ENCODE results near the gene MRGPRF.
"Not testable (repeated sequence)": the region's sequence is repeated elsewhere in the genome, so short reads cannot be mapped to it uniquely, and the experiment has no call there.

Gene MRGPRF

DNA sequence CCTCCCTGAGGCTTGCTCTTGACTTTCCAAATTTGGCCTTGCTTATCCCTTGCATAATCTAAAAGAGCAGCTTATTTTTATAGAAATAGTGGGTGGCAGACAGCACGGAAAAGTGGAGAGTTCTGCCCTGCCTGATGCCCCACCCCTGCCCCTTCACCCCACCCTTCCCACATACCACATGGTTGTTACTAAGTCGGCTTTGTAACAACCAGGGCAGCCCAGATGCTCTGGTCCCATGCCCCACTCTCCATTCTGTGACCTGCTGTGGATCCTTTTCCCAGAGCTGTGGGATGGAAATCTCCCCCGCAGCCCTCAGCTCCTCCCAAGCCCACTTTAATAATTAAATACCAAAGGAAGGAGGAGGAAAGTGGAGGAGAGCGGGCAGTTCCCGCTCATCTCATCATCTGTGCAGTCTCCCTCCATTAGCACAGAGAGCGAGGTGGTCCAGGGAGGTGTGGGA is 10.9 kb downstream of the MRGPRF start:
- no peak for DNase-seq

- DNase-seq: no peak
Observed at GRCh38 chr11:69001243-69002081, 11.6 kb downstream of the MRGPRF start.

DNA sequence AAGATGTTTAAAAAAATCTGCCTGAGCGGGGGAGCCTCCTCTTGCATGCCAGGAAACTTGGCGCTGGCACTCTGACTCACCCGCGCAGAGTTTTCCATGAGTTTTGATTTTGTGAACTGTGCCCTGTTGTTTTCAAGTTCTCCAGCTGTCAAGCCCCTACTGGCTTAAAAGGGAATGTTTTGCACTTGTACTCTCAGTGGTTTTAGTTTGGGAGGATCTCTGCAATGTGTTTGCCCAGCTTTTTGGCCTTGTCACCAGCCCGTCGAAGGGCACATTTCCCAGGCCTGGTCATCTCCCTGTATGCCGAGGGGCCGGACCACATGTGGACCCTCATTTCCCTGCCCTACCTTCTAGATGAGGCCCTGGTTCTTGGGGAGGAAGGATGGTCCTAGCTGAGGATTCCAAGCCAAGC is 12.2 kb downstream of the MRGPRF start:
- peak; percentile 78 for DNase-seq

- no peak for DNase-seq
Observed at GRCh38 chr11:69000391-69000790, 12.7 kb downstream of the MRGPRF start.

- DNase-seq: not testable (repeated sequence)
Observed at GRCh38 chr11:68999748-69000355, 13.2 kb downstream of the MRGPRF start.

- DNase-seq: no peak
Observed at GRCh38 chr11:68999093-68999747, 13.8 kb downstream of the MRGPRF start.

- DNase-seq: no peak
Observed at GRCh38 chr11:68998390-68998911, 14.6 kb downstream of the MRGPRF start.

DNA sequence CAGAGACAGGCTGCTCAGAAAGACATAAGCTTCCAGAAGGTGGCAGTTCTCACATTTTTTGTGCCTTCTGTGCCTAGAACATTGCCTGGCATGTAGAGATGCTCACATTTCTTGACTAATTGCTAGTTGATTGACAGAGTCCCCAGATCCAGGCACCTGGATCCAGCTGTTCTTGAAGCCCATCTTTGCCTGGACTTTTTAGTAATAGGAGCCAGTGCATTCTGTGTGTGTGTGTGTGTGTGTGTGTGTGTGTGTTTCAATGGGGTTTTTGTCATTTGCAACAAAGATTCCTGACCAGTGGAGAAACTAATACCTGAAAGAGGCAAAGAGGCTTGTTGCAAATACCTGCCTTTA is 15.1 kb downstream of the MRGPRF start:
- DNase-seq: no peak

DNA sequence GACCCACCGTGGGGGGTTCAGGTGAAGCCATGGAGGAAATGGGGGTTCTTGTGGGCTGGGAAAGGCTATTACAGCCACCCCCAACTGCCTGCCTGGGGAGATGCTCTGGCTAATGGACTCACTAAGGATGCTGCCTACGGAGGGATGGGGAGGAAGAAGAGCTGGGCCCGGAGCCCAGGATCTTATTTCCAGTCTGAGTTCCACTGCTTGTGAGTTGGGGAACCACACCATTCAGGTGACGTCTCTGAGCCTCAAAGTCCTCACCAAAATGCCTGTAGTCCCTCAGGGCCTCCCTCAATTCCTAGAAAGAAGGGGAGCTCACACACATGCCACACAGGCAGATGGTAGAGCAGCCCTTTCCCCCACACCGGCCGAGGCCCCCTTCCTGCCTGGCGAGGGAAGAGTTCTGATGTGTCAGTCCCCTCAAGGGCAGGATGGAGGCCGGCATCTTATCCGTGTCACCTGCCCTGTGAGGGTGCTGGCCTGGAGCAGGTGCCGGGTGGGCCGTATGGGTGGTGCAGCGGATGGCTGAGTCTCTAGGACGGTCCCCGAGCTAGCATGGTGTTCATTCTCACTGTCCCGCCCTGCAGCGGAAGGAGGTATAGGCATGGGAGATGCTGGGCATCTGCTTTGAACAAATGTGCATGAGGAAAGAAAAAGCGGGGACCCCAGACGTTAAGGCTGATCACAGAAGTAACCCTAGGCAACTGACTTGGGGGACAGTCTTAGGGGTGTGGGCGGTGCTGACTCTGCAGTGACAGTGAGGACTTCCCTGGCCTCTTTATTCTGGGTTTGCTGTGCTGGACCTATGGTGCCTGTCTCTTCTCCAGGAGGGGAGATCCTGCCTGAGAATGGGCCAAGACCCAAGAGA is 15.7 kb downstream of the MRGPRF start:
- no peak for DNase-seq

- no peak for DNase-seq
Observed at GRCh38 chr11:68996376-68997123, 16.5 kb downstream of the MRGPRF start.

DNA sequence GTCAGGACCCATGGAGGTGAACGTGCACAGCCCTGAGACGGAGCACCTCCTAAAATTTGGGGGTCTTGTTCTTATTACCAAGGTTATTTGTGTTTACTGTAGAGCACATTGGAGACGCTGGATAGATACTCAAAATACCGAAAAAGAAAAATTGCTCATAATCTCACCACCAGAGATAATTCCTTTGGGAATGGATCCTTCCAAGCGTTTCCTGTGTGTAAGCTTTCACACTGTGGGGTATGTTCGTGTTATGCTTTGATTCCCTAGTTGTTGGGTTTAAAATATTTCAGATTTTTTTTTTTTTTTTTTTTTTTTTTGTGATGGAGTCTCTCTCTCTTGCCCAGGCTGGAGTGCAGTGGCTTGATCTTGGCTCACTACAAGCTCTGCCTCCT is 18.2 kb downstream of the MRGPRF start:
- no peak for DNase-seq

GRCh38 chr11:68994161-68994893 is 18.7 kb downstream of the MRGPRF start:
- no peak for DNase-seq

- no peak for DNase-seq
Observed at GRCh38 chr11:68993546-68993945, 19.5 kb downstream of the MRGPRF start.

GRCh38 chr11:68992743-68993255 is 20.2 kb downstream of the MRGPRF start:
- no peak for DNase-seq

DNA sequence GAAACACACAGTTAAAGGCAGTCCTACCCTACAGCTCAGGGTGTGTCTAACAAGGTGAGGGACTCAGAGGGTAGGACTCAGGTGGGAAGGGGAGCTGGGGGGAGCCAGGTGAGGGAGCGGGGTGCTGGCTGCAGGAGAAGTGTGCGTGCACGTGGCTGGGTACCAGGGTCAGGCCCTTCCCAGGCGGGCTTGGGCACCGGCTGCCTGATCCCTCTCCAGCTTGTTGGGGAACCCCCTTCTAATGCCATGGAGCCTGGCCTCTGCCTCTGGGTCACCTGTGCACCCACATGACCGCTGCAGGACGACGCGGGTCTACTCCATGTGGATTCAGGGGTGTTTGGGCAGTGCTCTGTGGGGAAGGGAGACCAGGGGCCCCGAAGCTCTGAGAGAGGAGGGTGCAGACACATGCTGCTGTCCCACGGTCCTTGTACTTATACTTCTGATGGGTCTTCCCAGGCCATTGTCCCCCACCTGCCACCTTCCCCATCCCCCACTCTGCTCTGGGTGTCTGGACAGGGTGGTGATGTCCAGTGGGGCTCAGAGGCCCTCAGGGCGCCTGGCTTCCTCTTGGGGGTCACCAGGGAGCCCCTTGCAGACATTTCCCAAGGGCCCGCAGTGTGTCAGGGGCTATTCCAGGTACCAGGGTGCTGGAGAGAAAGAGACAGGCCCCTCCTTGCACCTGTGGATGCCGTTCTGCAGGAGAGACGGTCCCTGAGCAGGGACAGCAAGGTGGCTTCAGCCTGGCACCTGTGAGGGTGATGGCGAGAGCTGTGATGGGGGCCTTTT is 21.9 kb downstream of the MRGPRF start:
- DNase-seq: no peak

DNA sequence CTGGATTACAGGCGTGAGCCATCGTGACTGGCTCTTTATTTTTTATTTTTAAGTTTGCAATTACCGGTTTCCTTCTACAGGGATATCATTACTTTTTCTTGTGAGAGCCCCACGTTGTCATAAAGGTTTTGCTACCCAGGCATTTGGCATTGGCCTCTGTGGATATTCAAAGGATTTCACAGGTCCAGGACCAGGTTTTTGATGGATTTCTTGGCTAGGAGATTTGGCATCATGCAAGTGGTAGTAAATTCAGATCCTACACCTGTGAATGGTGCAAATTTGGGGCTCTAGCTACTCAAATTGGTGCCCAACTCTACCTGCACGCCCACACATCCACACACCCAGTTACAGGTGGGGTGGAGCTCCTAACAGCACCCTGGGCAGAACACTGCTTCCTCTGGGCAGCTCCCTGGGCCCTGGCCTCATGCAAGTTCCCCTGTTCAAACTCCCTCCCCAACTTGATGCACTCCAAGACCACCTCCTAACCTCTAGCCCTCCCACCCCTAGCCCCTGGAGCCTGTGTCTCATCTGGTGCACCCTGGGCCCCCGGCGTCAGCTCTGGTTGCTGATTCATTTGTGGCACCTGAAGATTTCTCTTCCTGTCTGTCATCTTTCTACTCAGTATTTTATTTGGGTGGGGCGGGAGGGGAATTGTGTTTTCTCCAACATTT is 23.0 kb downstream of the MRGPRF start:
- DNase-seq: no peak

DNA sequence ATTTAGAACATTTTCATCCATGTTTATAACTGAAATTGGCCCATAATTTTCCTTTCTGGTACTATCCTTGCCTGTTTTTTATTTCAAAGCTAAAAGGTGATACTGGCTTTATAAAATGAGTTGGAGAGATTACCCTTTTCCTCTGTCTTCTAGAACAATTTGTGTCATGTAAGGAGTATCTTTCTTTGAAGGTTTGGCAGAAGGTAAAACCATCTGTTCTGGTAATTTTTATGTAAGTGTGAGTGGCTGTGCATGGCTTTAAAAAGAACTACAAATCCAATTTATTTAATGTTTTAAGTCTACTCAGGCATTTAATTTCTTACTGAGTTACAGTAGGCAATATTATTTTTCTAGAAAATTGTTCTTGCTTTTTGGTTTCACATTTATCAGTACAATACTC is 24.6 kb downstream of the MRGPRF start:
- no peak for DNase-seq

GRCh38 chr11:68987211-68987610 is 25.8 kb downstream of the MRGPRF start:
- DNase-seq: no peak

DNA sequence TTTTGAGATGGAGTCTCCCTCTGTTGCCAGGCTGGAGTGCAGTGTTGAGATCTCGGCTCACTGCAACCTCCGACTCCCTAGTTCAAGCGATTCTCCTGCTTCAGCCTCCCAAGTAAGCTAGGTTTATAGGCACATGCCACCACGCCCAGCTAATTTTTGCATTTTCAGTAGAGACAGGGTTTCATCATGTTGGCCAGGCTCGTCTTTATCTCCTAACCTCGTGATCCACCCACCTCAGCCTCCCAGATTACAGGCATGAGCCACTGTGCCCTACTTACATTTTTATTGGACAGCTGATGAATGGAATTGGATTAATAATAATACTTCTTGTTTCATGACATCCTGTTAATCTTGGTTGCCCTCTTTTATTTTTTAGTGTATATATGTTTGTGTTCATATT is 29.2 kb downstream of the MRGPRF start:
- no peak for DNase-seq

Measured in fibroblast of skin of abdomen (primary cell).